HCT116 (cell line): ENCODE measurements around the gene KLC4. TPM values are rescaled to one million over a fixed set of nuclear protein-coding genes. Genes with fewer than 3 reads are reported as not detected.

Experiments used
- ATAC-seq: fragments of 200-7000 bp; cut with Tn5 transposase; 2 replicates; pipeline ENCODE4 v1.9.1; 2020; ENCODE audit warnings: mild to moderate bottlenecking, moderate library complexity
- BruUV-seq: library from RNA; stranded (reverse); fragments of 400-500 nt; replicated peaks from 2 replicates; lab custom pipeline; 2021; lab: Mats Ljungman, UMichigan
- CTCF ChIA-PET: fragments of 300-600 bp; sonication (Branson Sonifier 250); formaldehyde crosslinking; loops from one replicate; lab custom pipeline; 2021; ENCODE audit warnings: antibody characterized with exemption; lab: Charles Lee
- POLR2A ChIA-PET: fragments of 300-600, 350-600 bp; sonication (Branson Sonifier 250); formaldehyde crosslinking; loops from one replicate; lab custom pipeline; 2021; ENCODE audit warnings: antibody characterized with exemption; lab: Charles Lee
- RAD21 ChIA-PET, 2 experiments: fragments of 300-600 bp; sonication (Branson Sonifier 250); formaldehyde crosslinking; loops; one replicate each; lab custom pipeline; 2023; ENCODE audit warnings: low total read pairs in 2 of 2; ENCODE audit not compliant: uncharacterized antibody in 2 of 2, unreplicated experiment in 2 of 2, low non-redundant PET in 1 of 2; lab: Charles Lee
- DNase-seq: peaks from one replicate; pipeline ENCODE4 v3.0.0-alpha.2; 2010; ENCODE audit warnings: low read depth, low spot score
- H2AFZ ChIP-seq: fragments of 200-600 bp; shearing (Covaris generic), sonication (generic); 2 replicates; pipeline ENCODE4 v1.6.1; 2017; ENCODE audit warnings: low read depth, mixed run types, mixed read lengths, antibody characterized with exemption, low read length; ENCODE audit not compliant: poor library complexity, severe bottlenecking
- H3K27ac ChIP-seq: 2 replicates; pipeline ENCODE4 v1.5.1; 2012; ENCODE audit warnings: low read depth, low read length
- H3K27me3 ChIP-seq: fragments of 200-600 bp; sonication (generic); 2 replicates; pipeline ENCODE4 v1.6.1; 2016; ENCODE audit warnings: mixed run types, low read length, mixed read lengths; ENCODE audit not compliant: insufficient read depth
- H3K36me3 ChIP-seq, 2 experiments: fragments of 200-500 bp in 1 of 2; fragments of 200-600 bp in 1 of 2; sonication (Bioruptor generic) in 1 of 2; sonication (generic) in 1 of 2; 2 replicates each; pipeline versions ENCODE4 v1.5.1 to v1.6.1; 2014 to 2016; ENCODE audit warnings: low read length in 2 of 2, inconsistent platforms in 1 of 2, mixed read lengths in 1 of 2, mixed run types in 1 of 2; ENCODE audit not compliant: insufficient read depth in 2 of 2, control insufficient read depth in 1 of 2
- H3K4me1 ChIP-seq, 2 experiments: fragments of 200-600 bp in 1 of 2; sonication (generic) in 1 of 2; 2 replicates each; pipeline versions ENCODE4 v1.5.1 to v1.6.1; 2012 to 2017; ENCODE audit warnings: low read length in 2 of 2, inconsistent platforms in 1 of 2, mild to moderate bottlenecking in 1 of 2, mixed read lengths in 1 of 2, mixed run types in 1 of 2, moderate library complexity in 1 of 2; ENCODE audit not compliant: insufficient read depth in 2 of 2, control insufficient read depth in 1 of 2
- H3K4me2 ChIP-seq: fragments of 200-600 bp; sonication (generic); 2 replicates; pipeline ENCODE4 v1.6.1; 2017; ENCODE audit warnings: mixed run types, low read length, mixed read lengths
- H3K4me3 ChIP-seq, 2 experiments: fragments of 200-600 bp in 1 of 2; sonication (generic) in 1 of 2; replicated peaks in 1 of 2; 2 replicates each; pipeline ENCODE4 v1.5.1; 2011 to 2016; ENCODE audit warnings: low read length in 2 of 2, control low read depth in 1 of 2, low read depth in 1 of 2, mild to moderate bottlenecking in 1 of 2, mixed read lengths in 1 of 2, mixed run types in 1 of 2
- H3K79me2 ChIP-seq: fragments of 200-600 bp; sonication (generic); 2 replicates; pipeline ENCODE4 v1.6.1; 2017; ENCODE audit warnings: mild to moderate bottlenecking, mixed run types, low read length, moderate library complexity, mixed read lengths; ENCODE audit not compliant: insufficient read depth
- H3K9ac ChIP-seq: fragments of 200-600 bp; sonication (generic); 2 replicates; pipeline ENCODE4 v1.6.1; 2016; ENCODE audit warnings: low read length, mixed read lengths
- H3K9me2 ChIP-seq: fragments of 200-600 bp; sonication (generic), shearing (Covaris generic); 2 replicates; pipeline ENCODE4 v1.6.1; 2017; ENCODE audit warnings: mixed run types, mild to moderate bottlenecking, moderate library complexity; ENCODE audit not compliant: insufficient read depth
- H3K9me3 ChIP-seq, 2 experiments: fragments of 200-500 bp in 1 of 2; fragments of 200-600 bp in 1 of 2; sonication (Bioruptor generic) in 1 of 2; sonication (generic) in 1 of 2; 2 replicates each; pipeline ENCODE4 v1.6.1; 2014 to 2017; ENCODE audit warnings: low read length in 2 of 2, mixed read lengths in 2 of 2, inconsistent platforms in 1 of 2, low read depth in 1 of 2, mild to moderate bottlenecking in 1 of 2, mixed run types in 1 of 2, moderate library complexity in 1 of 2; ENCODE audit not compliant: control insufficient read depth in 1 of 2, insufficient read depth in 1 of 2
- H4K20me1 ChIP-seq: fragments of 200-600 bp; sonication (generic), shearing (Covaris generic); 2 replicates; pipeline ENCODE4 v1.6.1; 2017; ENCODE audit warnings: mixed run types, mild to moderate bottlenecking, moderate library complexity; ENCODE audit not compliant: insufficient read depth
- CBX3 ChIP-seq: IDR thresholded peaks from 2 replicates; pipeline ENCODE4 v1.6.1; 2012; ENCODE audit warnings: low read depth
- CTCF ChIP-seq, 3 experiments: fragments of 200-600 bp in 1 of 3; sonication (generic) in 1 of 3; IDR thresholded peaks in 2 of 3; conservative IDR thresholded peaks in 1 of 3; 2 replicates each; pipeline ENCODE4 v1.5.1; 2012 to 2017; ENCODE audit warnings: low read depth in 2 of 3, low read length in 2 of 3, antibody characterized with exemption in 1 of 3, borderline replicate concordance in 1 of 3, control low read depth in 1 of 3, mild to moderate bottlenecking in 1 of 3, mixed read lengths in 1 of 3, mixed run types in 1 of 3, moderate library complexity in 1 of 3; ENCODE audit not compliant: insufficient read depth in 1 of 3
- EGR1 ChIP-seq: IDR thresholded peaks from 2 replicates; pipeline ENCODE4 v1.6.1; 2012; ENCODE audit warnings: low read depth
- ELF1 ChIP-seq: IDR thresholded peaks from 2 replicates; pipeline ENCODE4 v1.6.1; 2012; ENCODE audit warnings: low read depth, borderline replicate concordance
- EZH2 ChIP-seq: fragments of 200-600 bp; sonication (generic); IDR thresholded peaks from 2 replicates; pipeline ENCODE4 v1.6.1; 2017; ENCODE audit warnings: antibody characterized with exemption, mixed run types
- EZH2phosphoT487 ChIP-seq: fragments of 200-600 bp; IDR thresholded peaks from 2 replicates; pipeline ENCODE4 v1.6.1; 2018; ENCODE audit warnings: antibody characterized with exemption, borderline replicate concordance
- FOSL1 ChIP-seq: IDR thresholded peaks from 2 replicates; pipeline ENCODE4 v1.6.1; 2012; ENCODE audit warnings: low read depth
- JUND ChIP-seq: IDR thresholded peaks from 2 replicates; pipeline ENCODE4 v1.6.1; 2012
- MAX ChIP-seq: IDR thresholded peaks from 2 replicates; pipeline ENCODE4 v1.6.1; 2012
- POLR2A ChIP-seq: IDR thresholded peaks from 2 replicates; pipeline ENCODE4 v1.7.0; 2011; ENCODE audit warnings: borderline replicate concordance; ENCODE audit not compliant: insufficient read depth, insufficient read length; ENCODE audit errors: extremely low read depth
- POLR2AphosphoS5 ChIP-seq: IDR thresholded peaks from 2 replicates; pipeline ENCODE4 v1.6.1; 2011; ENCODE audit warnings: mild to moderate bottlenecking, low read depth, low read length, moderate library complexity
- RAD21 ChIP-seq: IDR thresholded peaks from 2 replicates; pipeline ENCODE4 v1.6.1; 2012; ENCODE audit warnings: low read depth, mild to moderate bottlenecking
- SIN3A ChIP-seq: IDR thresholded peaks from 2 replicates; pipeline ENCODE4 v1.6.1; 2012; ENCODE audit warnings: low read depth
- SP1 ChIP-seq: IDR thresholded peaks from 2 replicates; pipeline ENCODE4 v1.6.1; 2012; ENCODE audit warnings: low read depth
- SRF ChIP-seq: IDR thresholded peaks from 2 replicates; pipeline ENCODE4 v1.6.1; 2012; ENCODE audit warnings: low read depth
- ZFX ChIP-seq: fragments of 450-650 bp; IDR thresholded peaks from 2 replicates; pipeline ENCODE4 v1.6.1; 2017
- intact Hi-C: fragments of 100-400 bp; cut with micrococcal nuclease; formaldehyde crosslinking; loops from 2 replicates; pipeline ENCODE4 v1.10.0; 2022
- total RNA-seq: library from RNA; stranded (reverse); gene quantifications from one replicate; pipeline ENCODE4 v1.2.1, GENCODE V29; 2021; ENCODE audit not compliant: unreplicated experiment

KLC4 gene
- total RNA-seq, 1 experiment from 2014 or later: 16.2 TPM

- H3K4me3 ChIP-seq: no peak overlapping the region
- H3K27me3 ChIP-seq: no peaks in the 10 kb centered on the region
- H3K27ac ChIP-seq: peak overlapping the region; percentile 47
- no peak overlapping the region for H2AFZ ChIP-seq
- no peaks in the 10 kb centered on the region; the same call in 1 of the 2 replicates for H4K20me1 ChIP-seq
- peak overlapping the region; percentile 73 for H3K4me2 ChIP-seq
- peaks cover 65% of the 10 kb centered on the region for H3K79me2 ChIP-seq
- ChIA-PET CTCF (interaction anchor here (0.7 kb wide), 1 partner anchor 10 kb away, joined by 3 read pairs; no protein-coding TSS in a partner anchor), RAD21 (no interaction called here)
- ATAC-seq: no peak
- intact Hi-C loops: loop anchor here (5.0 kb wide), 1 partner anchor 43 kb away; the partner anchor contains the start of gene PTK7
- peak overlapping the region; percentile 34; the same call in 1 of the 2 replicates for H3K9ac ChIP-seq
- H3K4me1 ChIP-seq: peaks cover 53 to 65% of the 10 kb centered on the region in 2 experiments
- no peak for TF ChIP-seq EZH2phosphoT487
- no peak for TF ChIP-seq SP1
- no peak for TF ChIP-seq POLR2A
- no peak for TF ChIP-seq SIN3A
- TF ChIP-seq, all 23 proteins: peak for 0
- BruUV-seq: no TSS peak
- no peaks in the 10 kb centered on the region for H3K9me2 ChIP-seq
- no peak for DNase-seq
- no peaks in the 10 kb centered on the region for H3K9me3 ChIP-seq
- no peaks in the 10 kb centered on the region for H3K36me3 ChIP-seq
- POLR2A ChIA-PET: interaction anchor here (1.4 kb wide), 1 partner anchor 66 kb away, joined by 3 read pairs; the partner anchor contains the start of gene CUL7
These were observed 60.8 kb downstream of the KLC4 start for GRCh38 chr6:43120101-43120763.

GRCh38 chr6:43120944-43121913, 61.8 kb downstream of the KLC4 start:
- H3K27me3 ChIP-seq: no peaks in the 10 kb centered on the region
- TF ChIP-seq ZFX (no peak), SRF (no peak), JUND (peak; percentile 40; the same call in 1 of the 2 replicates), FOSL1 (no peak; the same call in 1 of the 2 replicates), CTCF (IDR thresholded peaks at IDR 0.05 in 2 of 3, conservative IDR thresholded peaks at IDR 0.05 in 1 of 3; ENCODE audit: borderline replicate concordance in 1 of 3, insufficient read depth in 1 of 3, low read depth in 2 of 3, low read length in 2 of 3) (no peak), CBX3 (no peak), ELF1 (no peak), EGR1 (no peak), POLR2A (no peak), SP1 (peak; percentile 23; the same call in 1 of the 2 replicates), POLR2AphosphoS5 (no peak), SIN3A (no peak), MAX (peak; percentile 68; the same call in 1 of the 2 replicates), RAD21 (no peak), EZH2 (no peak)
- TF ChIP-seq, all 23 proteins: peak for 3
- H3K36me3 ChIP-seq: no peaks in the 10 kb centered on the region
- intact Hi-C loops: loop anchor here (5.0 kb wide), 1 partner anchor 44 kb away; the partner anchor contains the start of gene PTK7
- H3K79me2 ChIP-seq: peaks cover 61% of the 10 kb centered on the region
- H4K20me1 ChIP-seq: no peaks in the 10 kb centered on the region; the same call in 1 of the 2 replicates
- BruUV-seq: no TSS peak
- H3K9ac ChIP-seq: peak overlapping the region; percentile 34
- H2AFZ ChIP-seq: no peak overlapping the region
- DNase-seq: peak; percentile 44
- peak overlapping the region in 1 of 2 experiments; percentile 16; a peak in 1 of 4 replicates for H3K4me3 ChIP-seq
- peaks cover 61 to 73% of the 10 kb centered on the region in 2 experiments for H3K4me1 ChIP-seq
- RAD21 ChIA-PET: interaction anchor here in 1 of 2 experiments (0.6 kb wide), 1 partner anchor 26 kb away, joined by 3 read pairs; no protein-coding TSS in a partner anchor
- H3K4me2 ChIP-seq: peak overlapping the region; percentile 73
- H3K27ac ChIP-seq: peak overlapping the region; percentile 47
- no peaks in the 10 kb centered on the region for H3K9me2 ChIP-seq
- no peaks in the 10 kb centered on the region for H3K9me3 ChIP-seq
- POLR2A ChIA-PET: interaction anchor here (0.8 to 1.4 kb wide), 2 partner anchors 16 to 67 kb away, joined by 3 to 4 read pairs; partner anchors contain the start of gene CUL7
- CTCF ChIA-PET: interaction anchor here (0.7 kb wide), 1 partner anchor 9 kb away, joined by 3 read pairs; no protein-coding TSS in a partner anchor
- peak; percentile 77 for ATAC-seq
